Adrenal gland (tissue), 5 donors: Measurements from ENCODE around the gene PIGS.

Experiments used
- CTCF ChIP-seq, 6 experiments: fragments of 450-650 bp in 4 of 6; fragments of 200-600 bp in 2 of 6; sonication (generic) in 1 of 6; IDR thresholded peaks; 1 replicate in 5 of 6; 2 replicates in 1 of 6; pipeline versions ENCODE4 v1.5.1 to v1.8.0; 2016 to 2021; ENCODE audit warnings: antibody characterized with exemption in 6 of 6, mild to moderate bottlenecking in 2 of 6, moderate library complexity in 1 of 6
- POLR2A ChIP-seq, 2 donors: fragments of 450-650 bp; IDR thresholded peaks; one replicate each; pipeline ENCODE4 v1.6.1; 2017; ENCODE audit warnings: antibody characterized with exemption in 2 of 2, mild to moderate bottlenecking in 2 of 2, moderate library complexity in 1 of 2
- donor health status: DM: no; HTN: no; CAD: no.

GRCh38 chr17:28552176-28552999 is 18.9 kb downstream of the PIGS start, which contains the start of gene UNC119:
- TF ChIP-seq CTCF (IDR thresholded peaks at IDR 0.05) = no peak
- TF ChIP-seq POLR2A (IDR thresholded peaks at IDR 0.05) = peak; percentile 55 to 64
